Mucosa of stomach (tissue), 1 donor: Measurements from ENCODE around the gene SNAPIN.

Experiments
- H3K27me3 ChIP-seq: one replicate; pipeline ENCODE4 v1.7.0; 2013; ENCODE audit warnings: mild to moderate bottlenecking, low read length; ENCODE audit not compliant: control insufficient read depth, insufficient read depth
- H3K36me3 ChIP-seq: one replicate; pipeline ENCODE4 v1.7.0; 2013; ENCODE audit warnings: low read length; ENCODE audit not compliant: control insufficient read depth, insufficient read depth
- H3K4me1 ChIP-seq: one replicate; pipeline ENCODE4 v1.7.0; 2013; ENCODE audit warnings: mild to moderate bottlenecking, low read length; ENCODE audit not compliant: control insufficient read depth, insufficient read depth
- H3K4me3 ChIP-seq: one replicate; pipeline ENCODE4 v1.7.0; 2013; ENCODE audit warnings: low read length
- H3K9ac ChIP-seq: one replicate; pipeline ENCODE4 v1.7.0; 2013; ENCODE audit warnings: mild to moderate bottlenecking, low read length, moderate library complexity
- H3K9me3 ChIP-seq: one replicate; pipeline ENCODE4 v1.7.0; 2013; ENCODE audit warnings: mild to moderate bottlenecking, low read length, moderate library complexity; ENCODE audit not compliant: control insufficient read depth
- donor health status: Pancreatic carcinoma.

Gene SNAPIN

DNA sequence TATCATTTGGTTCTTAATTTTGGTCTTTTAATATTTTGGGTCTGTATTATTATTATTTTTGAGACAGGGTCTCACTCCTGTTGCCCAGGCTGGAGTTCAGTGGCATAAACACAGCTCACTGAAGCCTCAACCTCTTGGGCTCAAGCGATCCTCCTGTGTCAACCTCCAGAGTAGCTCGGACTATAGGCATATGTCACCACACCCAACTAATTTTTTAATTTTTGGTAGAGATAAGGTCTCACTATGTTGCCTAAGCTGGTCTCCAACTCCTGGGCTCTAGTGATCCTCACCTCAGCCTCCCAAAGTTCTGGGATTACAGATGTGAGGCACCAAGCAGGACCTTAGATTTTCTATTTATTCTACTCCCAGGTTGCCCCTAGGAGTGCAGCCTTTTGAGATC, 15.0 kb downstream of the SNAPIN start:
- H3K9ac ChIP-seq: no peak overlapping the region
- H3K9me3 ChIP-seq: no peaks in the 10 kb centered on the region
- H3K36me3 ChIP-seq: no peaks in the 10 kb centered on the region
- H3K27me3 ChIP-seq: peaks cover 13% of the 10 kb centered on the region
- peaks cover 16% of the 10 kb centered on the region for H3K4me1 ChIP-seq
- H3K4me3 ChIP-seq: no peak overlapping the region

DNA sequence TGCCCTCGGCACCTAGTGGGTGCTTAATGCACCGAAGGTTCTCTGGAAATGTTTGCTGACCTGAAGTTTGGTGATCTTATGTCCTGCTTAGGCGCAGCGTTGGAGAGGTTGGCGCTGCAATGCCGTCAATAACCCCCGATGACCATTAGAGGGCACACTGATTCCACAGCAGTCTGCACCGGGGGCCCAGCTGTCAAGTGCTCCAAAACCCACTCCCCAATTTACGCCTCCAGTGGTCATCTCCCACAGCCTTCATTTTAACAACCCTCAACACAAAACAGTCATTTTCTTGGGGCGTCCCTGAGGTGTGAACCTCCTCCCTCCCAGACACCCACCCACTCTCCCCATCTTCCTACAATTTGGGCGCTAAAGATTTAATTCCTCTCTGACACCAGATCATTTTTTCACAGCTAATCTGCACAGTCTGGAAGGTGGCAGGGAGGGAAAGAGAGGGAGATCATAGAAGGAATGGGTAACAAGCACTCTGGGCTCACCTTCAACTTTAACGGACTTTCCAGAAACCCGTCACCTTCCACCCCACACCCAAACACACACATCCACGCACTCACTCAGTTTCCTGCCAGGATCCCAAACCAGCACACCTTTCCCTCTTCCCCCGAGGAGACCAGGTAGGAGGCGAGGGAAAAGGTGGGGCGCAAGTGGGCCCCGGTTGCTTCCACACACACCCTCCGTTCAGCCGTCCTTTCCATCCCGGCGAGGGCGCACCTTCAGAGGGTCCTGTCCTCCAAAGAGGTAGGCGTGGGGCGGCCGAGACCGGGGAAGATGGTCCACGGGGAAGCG, 19.4 kb downstream of the SNAPIN start:
- H3K4me3 ChIP-seq: peak overlapping the region; percentile 14
- H3K9ac ChIP-seq: no peak overlapping the region
- no peaks in the 10 kb centered on the region for H3K36me3 ChIP-seq
- H3K4me1 ChIP-seq: peaks cover 24% of the 10 kb centered on the region
- H3K27me3 ChIP-seq: peaks cover 44% of the 10 kb centered on the region
- no peaks in the 10 kb centered on the region for H3K9me3 ChIP-seq

DNA sequence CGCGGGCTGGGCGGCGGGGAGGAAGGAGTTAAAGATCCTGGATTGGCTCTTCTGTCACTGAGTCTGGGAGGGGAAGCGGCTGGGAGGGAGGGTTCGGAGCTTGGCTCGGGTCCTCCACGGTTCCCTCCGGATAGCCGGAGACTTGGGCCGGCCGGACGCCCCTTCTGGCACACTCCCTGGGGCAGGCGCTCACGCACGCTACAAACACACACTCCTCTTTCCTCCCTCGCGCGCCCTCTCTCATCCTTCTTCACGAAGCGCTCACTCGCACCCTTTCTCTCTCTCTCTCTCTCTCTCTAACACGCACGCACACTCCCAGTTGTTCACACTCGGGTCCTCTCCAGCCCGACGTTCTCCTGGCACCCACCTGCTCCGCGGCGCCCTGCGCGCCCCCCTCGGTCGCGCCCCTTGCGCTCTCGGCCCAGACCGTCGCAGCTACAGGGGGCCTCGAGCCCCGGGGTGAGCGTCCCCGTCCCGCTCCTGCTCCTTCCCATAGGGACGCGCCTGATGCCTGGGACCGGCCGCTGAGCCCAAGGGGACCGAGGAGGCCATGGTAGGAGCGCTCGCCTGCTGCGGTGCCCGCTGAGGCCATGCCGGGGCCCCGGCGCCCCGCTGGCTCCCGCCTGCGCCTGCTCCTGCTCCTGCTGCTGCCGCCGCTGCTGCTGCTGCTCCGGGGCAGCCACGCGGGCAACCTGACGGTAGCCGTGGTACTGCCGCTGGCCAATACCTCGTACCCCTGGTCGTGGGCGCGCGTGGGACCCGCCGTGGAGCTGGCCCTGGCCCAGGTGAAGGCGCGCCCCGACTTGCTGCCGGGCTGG, 20.2 kb downstream of the SNAPIN start, which contains the start of gene NPR1:
TSS of gene NPR1 (plus strand) at position 170 of the 818 bp plus-strand sequence. CDS start at position 591, 421 bp downstream.
- Histone ChIP-seq H3K9ac (peak within 1 kb of the TSS; percentile 47), H3K9me3 (no peaks in the 10 kb centered on the region), H3K27me3 (peaks cover 44% of the 10 kb centered on the region), H3K36me3 (no peaks in the 10 kb centered on the region), H3K4me1 (peaks cover 24% of the 10 kb centered on the region), H3K4me3 (peak within 1 kb of the TSS; percentile 14)

DNA sequence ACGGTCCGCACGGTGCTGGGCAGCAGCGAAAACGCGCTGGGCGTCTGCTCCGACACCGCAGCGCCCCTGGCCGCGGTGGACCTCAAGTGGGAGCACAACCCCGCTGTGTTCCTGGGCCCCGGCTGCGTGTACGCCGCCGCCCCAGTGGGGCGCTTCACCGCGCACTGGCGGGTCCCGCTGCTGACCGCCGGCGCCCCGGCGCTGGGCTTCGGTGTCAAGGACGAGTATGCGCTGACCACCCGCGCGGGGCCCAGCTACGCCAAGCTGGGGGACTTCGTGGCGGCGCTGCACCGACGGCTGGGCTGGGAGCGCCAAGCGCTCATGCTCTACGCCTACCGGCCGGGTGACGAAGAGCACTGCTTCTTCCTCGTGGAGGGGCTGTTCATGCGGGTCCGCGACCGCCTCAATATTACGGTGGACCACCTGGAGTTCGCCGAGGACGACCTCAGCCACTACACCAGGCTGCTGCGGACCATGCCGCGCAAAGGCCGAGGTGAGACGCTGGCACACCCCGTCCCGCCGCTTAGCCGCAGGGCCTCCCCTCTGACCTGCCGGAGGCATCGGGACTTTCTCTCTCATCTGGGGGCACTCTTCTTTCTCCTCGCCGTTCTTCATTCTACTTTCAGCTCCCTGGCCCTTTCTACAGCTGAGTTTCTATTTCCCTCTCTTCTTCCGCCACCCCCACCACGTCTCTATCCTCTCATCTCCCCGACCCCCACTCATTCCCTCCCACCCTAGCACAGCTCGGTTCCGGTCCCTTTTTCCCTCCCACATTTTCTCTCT, 21.0 kb downstream of the SNAPIN start:
- Histone ChIP-seq H3K4me3 (peak overlapping the region; percentile 14), H3K9me3 (no peaks in the 10 kb centered on the region), H3K4me1 (peaks cover 24% of the 10 kb centered on the region), H3K9ac (peak overlapping the region; percentile 47), H3K36me3 (no peaks in the 10 kb centered on the region), H3K27me3 (peaks cover 44% of the 10 kb centered on the region)

DNA sequence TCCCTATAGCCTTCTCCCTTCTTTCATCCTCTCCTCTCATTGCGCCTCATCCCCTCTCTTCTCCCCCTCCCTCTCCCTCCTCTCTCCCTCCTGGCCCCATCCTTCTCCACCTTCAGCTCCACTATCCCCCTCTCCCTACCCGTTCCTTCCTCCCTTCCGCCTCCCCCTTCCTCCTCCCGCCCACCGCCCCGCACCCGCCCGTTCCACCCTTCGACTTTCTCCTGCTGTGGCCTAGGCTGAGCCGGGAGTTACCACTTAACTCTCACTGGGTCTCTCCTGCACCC, 21.6 kb downstream of the SNAPIN start:
- H3K4me1 ChIP-seq: peaks cover 28% of the 10 kb centered on the region
- no peak overlapping the region for H3K9ac ChIP-seq
- H3K36me3 ChIP-seq: no peaks in the 10 kb centered on the region
- no peaks in the 10 kb centered on the region for H3K9me3 ChIP-seq
- no peak overlapping the region for H3K4me3 ChIP-seq
- peaks cover 44% of the 10 kb centered on the region for H3K27me3 ChIP-seq

DNA sequence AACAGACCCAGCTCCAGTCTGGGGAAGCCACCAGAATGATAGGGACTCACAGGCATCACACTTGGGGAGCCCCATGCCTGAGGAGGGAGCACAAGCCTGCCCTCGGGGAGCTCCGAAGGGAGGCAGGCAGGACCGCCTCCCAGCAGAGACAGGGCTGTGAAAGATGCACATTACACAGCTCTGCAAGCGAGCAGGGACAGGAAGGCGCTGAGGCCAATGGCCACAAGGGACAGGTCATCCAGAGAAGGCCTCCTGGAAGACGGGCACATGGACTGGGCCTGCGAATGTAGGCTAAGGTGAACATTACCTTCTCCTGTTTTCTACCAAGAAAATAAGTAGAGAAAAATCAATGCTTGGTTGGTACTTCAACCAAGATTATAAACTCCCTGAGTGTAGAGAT, 24.2 kb downstream of the SNAPIN start:
- no peaks in the 10 kb centered on the region for H3K36me3 ChIP-seq
- peaks cover 25% of the 10 kb centered on the region for H3K4me1 ChIP-seq
- peaks cover 39% of the 10 kb centered on the region for H3K27me3 ChIP-seq

DNA sequence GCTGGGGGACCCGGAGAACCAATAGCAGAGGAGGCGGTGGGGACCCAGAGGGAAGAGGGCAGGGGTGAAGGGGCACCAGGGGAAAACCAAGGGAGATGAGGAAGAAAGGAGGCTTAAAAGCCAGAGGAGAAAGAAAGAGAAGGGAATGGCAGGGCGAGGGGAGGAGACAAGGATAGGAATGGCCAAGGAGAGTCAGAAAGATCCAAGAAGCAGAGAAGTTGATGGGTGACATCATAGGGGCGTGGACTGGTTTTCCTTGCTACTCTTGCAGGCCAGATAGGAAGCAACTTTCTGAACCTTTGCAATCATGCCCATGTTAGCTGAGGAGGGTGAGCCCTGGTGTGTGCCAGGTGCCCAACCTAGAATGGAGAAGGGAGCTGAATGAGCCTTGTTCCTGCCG, 25.4 kb downstream of the SNAPIN start:
- no peaks in the 10 kb centered on the region for H3K36me3 ChIP-seq

More for the DNA sequence above, 24.2 kb downstream of the SNAPIN start:
- Histone ChIP-seq H3K9ac (no peak overlapping the region), H3K4me3 (no peak overlapping the region), H3K9me3 (no peaks in the 10 kb centered on the region)

DNA sequence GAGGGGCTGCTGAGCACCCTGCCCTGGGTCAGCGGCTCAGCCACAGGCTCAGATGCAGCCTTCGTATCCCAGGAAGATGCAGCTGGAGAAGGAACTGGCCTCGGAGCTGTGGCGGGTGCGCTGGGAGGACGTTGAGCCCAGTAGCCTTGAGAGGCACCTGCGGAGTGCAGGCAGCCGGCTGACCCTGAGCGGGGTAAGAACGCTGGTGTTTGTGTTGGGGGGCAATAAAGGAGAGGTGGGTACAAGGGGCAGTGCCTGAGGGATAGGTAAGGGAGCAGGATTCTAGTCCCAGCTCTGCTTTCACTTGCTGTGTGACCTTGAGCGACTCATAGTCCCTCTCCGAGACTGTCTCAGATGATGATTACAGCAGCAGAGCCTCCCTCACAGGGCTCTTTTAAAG, 26.4 kb downstream of the SNAPIN start:
- Histone ChIP-seq H3K36me3 (no peaks in the 10 kb centered on the region), H3K9ac (no peak overlapping the region), H3K4me3 (no peak overlapping the region), H3K4me1 (peaks cover 4% of the 10 kb centered on the region), H3K27me3 (peaks cover 17% of the 10 kb centered on the region), H3K9me3 (no peaks in the 10 kb centered on the region)

More for the DNA sequence above, 25.4 kb downstream of the SNAPIN start:
- Histone ChIP-seq H3K9me3 (no peaks in the 10 kb centered on the region), H3K9ac (no peak overlapping the region), H3K4me3 (no peak overlapping the region), H3K4me1 (peaks cover 13% of the 10 kb centered on the region), H3K27me3 (peaks cover 28% of the 10 kb centered on the region)

DNA sequence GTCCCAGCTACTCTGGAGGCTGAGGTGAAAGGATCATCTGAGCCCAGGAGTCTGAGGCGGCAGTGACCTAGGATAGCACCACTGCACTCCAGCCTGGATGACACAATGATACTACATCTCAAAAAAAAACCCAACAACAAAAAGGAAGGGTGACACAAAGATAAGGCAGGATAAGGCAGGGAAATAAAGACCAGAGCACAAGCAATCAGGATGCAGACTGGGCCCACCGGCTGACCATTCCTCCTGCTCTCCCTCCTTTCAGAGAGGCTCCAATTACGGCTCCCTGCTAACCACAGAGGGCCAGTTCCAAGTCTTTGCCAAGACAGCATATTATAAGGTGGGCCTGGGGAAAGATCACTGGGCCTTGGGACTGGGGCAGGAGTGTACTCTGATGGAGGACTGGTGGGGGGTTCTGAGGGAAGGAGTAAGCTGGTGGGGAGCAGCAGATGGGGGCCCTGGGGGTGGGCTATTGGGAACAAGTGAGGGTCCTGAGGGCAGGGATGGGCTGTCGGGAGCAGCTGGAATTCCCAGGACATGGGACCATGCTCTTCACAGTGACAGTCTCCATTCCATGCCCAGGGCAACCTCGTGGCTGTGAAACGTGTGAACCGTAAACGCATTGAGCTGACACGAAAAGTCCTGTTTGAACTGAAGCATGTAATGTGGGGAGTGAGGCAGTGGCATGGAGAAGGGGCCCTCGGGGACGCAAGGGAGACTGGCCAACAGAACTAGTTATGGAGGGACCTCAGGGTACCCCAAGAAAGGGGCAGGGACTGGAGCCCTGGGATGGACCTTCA, 27.2 kb downstream of the SNAPIN start:
- no peak overlapping the region for H3K4me3 ChIP-seq
- H3K27me3 ChIP-seq: peaks cover 9% of the 10 kb centered on the region
- H3K9ac ChIP-seq: no peak overlapping the region
- peaks cover 4% of the 10 kb centered on the region for H3K4me1 ChIP-seq
- no peaks in the 10 kb centered on the region for H3K9me3 ChIP-seq
- H3K36me3 ChIP-seq: no peaks in the 10 kb centered on the region

DNA sequence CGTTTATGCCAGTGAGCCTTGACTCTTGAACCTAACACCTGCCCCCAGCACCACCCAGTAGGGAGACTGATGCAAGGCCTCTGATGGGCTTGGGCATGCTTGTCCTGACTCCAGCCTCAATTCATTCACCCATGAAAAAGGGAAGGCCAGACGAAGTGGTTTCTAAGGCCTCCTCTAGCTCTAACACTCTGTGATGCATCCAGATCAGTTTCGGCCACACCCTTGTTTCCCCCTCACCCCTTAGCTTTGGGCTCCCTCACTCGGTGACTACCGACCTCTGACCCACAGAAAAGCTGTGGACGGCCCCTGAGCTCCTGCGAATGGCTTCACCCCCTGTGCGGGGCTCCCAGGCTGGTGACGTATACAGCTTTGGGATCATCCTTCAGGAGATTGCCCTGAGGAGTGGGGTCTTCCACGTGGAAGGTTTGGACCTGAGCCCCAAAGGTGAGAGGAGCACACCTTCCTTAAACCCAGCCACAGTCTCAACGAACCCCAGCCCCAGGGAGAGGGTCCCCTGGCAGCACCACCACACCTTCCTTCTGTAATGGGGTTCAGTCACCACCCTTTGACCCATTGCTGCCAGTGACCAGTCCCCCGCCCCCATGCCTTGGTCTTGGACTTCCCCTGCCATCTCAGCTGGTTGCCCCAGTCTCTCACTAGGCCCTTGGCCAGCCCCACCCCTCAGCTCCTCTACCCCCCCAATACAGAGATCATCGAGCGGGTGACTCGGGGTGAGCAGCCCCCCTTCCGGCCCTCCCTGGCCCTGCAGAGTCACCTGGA, 29.0 kb downstream of the SNAPIN start:
- Histone ChIP-seq H3K9me3 (no peaks in the 10 kb centered on the region), H3K9ac (no peak overlapping the region), H3K4me1 (peaks cover 4% of the 10 kb centered on the region), H3K27me3 (no peaks in the 10 kb centered on the region), H3K36me3 (no peaks in the 10 kb centered on the region), H3K4me3 (no peak overlapping the region)

DNA sequence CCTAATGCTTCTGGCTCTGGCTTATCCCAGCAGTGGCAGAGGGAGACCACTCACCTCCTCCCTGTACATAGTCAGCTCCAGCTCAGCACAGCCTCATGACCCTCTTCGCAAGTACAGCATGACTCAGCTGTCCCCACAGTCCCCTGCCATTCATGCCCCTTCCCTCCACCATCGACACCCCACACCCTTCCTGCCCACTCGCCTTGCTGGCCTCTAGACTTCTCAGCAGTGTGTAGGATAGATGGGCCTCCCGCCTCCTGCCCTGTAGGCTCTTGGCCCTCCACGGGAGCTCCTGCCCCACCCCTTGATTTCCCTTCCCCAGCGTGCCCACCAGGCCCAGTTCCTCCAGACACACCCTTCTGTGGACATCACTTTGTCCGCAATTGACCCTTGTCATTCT, 29.8 kb downstream of the SNAPIN start:
- Histone ChIP-seq H3K4me1 (peaks cover 4% of the 10 kb centered on the region), H3K9me3 (no peaks in the 10 kb centered on the region), H3K36me3 (no peaks in the 10 kb centered on the region), H3K27me3 (no peaks in the 10 kb centered on the region), H3K9ac (no peak overlapping the region), H3K4me3 (no peak overlapping the region)
